Measurements from ENCODE around the gene PML.

Gene PML

GRCh38 chr15:74007820-74008371, 13.4 kb downstream of the PML start:
- no peak for DNase-seq (ENCODE audit: low spot score)

GRCh38 chr15:74008901-74009300, 14.4 kb downstream of the PML start:
- DNase-seq (ENCODE audit: low spot score) = no peak

- no peak for DNase-seq (ENCODE audit: low spot score)
Observed at GRCh38 chr15:74010929-74011540, 16.5 kb downstream of the PML start.

GRCh38 chr15:74011610-74012009, 17.1 kb downstream of the PML start:
- no peak for DNase-seq (ENCODE audit: low spot score)

GRCh38 chr15:74013374-74013894, 18.9 kb downstream of the PML start:
- DNase-seq (ENCODE audit: low spot score) = no peak

GRCh38 chr15:74019734-74020133, 25.2 kb downstream of the PML start:
- no peak for DNase-seq (ENCODE audit: low spot score)

- no peak for DNase-seq (ENCODE audit: low spot score)
Observed at GRCh38 chr15:74022706-74023470, 28.4 kb downstream of the PML start.

- DNase-seq (ENCODE audit: low spot score) = no peak
Observed at GRCh38 chr15:74024687-74025086, 30.2 kb downstream of the PML start.

GRCh38 chr15:74025436-74025835, 30.9 kb downstream of the PML start:
- DNase-seq (ENCODE audit: low spot score) = no peak

GRCh38 chr15:74027688-74028087, 33.2 kb downstream of the PML start:
- DNase-seq (ENCODE audit: low spot score) = no peak

GRCh38 chr15:74028646-74029045, 34.1 kb downstream of the PML start:
- no peak for DNase-seq (ENCODE audit: low spot score)

GRCh38 chr15:74032046-74032445, 37.5 kb downstream of the PML start:
- no peak for DNase-seq (ENCODE audit: low spot score)

- DNase-seq (ENCODE audit: low spot score) = no peak
Observed at GRCh38 chr15:74032606-74033561, 38.4 kb downstream of the PML start.

- no peak for DNase-seq (ENCODE audit: low spot score)
Observed at GRCh38 chr15:74034206-74034755, 39.8 kb downstream of the PML start.

- no peak for DNase-seq (ENCODE audit: low spot score)
Observed at GRCh38 chr15:74035121-74036017, 40.9 kb downstream of the PML start.

GRCh38 chr15:74036271-74037170, 42.0 kb downstream of the PML start:
- DNase-seq (ENCODE audit: low spot score) = peak; percentile 21

GRCh38 chr15:74037171-74038117, 42.9 kb downstream of the PML start:
- DNase-seq (ENCODE audit: low spot score) = no peak

Measured in pons (tissue), 1 donor.